ENCODE measurements around the gene EPAS1.

GRCh38 chr2:46353509-46353908 lies 56.3 kb downstream of the EPAS1 start:
- TF ChIP-seq EZH2 (IDR thresholded peaks at IDR 0.05; ENCODE audit: insufficient read depth, poor library complexity, severe bottlenecking) (no peak), EZH2phosphoT487 (IDR thresholded peaks at IDR 0.05; ENCODE audit: insufficient read depth, low read depth) (no peak)
